ENCODE measurements around the gene SCT.

Gene SCT

DNA sequence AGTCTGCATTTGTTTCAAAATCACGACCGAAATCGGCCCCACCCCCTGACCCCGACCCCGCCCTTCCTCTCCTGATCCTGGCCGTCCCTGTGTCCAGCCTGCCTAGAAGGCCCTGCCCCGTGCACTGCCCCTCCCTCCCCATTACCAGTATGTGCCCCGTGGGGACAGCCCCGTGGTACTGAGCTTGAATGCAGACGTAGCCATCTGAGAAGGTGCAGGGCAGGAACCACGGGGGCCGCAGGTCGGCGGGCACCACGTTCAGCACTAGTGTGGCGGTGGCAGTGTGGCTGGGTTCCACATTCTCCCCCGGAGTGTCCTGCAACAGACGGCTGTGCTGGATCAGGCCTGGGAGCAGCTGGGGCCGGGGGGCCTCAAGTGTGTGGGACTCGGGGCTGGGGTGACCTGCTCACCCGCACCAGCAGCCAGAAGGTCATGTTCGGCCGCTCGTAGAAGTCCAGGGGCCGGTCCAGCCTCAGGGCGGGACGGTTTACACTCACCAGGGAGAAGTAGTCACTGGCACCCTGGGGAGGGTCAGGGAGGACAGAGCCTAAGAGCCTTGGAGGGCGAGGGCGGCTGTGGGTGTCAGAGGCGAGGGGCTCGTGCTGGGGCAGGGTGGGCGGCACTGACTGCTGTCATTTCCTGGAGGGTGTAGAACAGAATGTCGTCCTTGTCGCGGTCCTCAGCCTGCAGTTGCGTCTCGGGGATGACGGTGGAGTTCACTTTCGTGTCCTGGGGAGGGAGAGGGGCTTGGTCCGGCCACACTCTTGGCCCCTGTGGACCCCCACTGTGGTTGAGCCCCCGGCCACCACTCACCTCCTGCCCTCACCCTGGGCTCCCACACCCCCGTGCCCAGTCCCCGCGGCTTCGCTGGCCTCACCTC lies 5.8 kb downstream of the SCT start:
- no peak for DNase-seq

GRCh38 chr11:620201-620600 lies 6.8 kb downstream of the SCT start:
- no peak for DNase-seq

DNA sequence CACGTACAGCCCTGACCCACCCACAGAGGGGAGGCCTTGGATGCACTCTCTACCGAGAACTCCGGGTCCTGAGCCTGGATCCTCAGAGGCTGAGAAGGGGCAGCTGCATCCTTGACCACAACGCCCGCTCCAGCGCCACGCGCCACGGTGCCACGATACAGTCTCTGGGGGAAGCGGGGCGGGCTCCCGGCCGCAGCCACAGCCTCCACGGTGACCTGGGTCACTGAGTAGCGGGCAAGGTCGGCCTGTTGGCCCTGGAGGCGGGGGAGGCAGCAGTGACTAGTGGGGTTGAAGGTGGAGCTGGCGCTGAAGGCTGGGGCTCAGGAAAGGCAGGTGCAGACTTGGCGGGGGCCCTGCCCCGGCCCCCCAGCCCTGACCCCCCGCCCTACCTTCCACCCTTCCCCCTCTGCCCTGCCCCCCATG lies 7.3 kb downstream of the SCT start:
- DNase-seq: no peak

GRCh38 chr11:618856-619627 lies 7.9 kb downstream of the SCT start:
- no peak for DNase-seq

DNA sequence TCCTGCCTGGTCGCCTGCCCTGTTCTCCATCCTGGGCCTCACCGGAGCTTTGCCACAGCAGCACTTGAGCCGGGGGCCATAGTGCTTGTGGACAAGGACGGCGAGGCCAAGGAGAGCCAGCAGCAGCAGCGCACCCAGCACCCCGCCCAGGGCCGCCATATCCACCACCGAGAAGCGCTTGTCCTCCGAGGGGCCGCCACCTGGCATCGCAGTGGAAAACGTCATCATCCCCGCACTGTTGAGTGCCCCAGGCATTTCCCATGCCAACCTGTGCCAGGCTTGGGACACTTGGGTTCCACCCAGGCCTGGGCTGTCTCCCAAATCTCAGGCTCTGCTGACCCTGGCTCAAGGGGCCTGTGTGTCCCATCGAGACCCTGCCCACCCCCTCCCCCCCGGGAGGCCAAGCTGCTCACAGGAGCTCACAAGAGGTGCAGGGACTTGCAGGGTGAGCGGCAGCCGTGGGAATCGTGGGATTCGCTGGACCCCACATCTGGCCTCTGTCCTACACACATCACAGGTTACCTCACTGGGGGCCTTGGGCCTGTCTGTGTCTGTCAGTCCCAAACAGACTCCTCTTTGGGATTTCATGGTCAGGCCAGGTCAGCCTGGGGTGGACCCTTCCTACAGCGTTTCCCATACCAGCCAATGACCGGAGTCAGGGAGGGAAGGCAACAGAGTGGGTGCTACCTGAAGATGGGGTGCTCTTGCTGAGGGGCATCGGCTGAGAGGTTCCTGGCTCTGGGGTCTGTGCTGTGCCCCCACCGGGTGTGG lies 8.9 kb downstream of the SCT start:
- no peak for DNase-seq

DNA sequence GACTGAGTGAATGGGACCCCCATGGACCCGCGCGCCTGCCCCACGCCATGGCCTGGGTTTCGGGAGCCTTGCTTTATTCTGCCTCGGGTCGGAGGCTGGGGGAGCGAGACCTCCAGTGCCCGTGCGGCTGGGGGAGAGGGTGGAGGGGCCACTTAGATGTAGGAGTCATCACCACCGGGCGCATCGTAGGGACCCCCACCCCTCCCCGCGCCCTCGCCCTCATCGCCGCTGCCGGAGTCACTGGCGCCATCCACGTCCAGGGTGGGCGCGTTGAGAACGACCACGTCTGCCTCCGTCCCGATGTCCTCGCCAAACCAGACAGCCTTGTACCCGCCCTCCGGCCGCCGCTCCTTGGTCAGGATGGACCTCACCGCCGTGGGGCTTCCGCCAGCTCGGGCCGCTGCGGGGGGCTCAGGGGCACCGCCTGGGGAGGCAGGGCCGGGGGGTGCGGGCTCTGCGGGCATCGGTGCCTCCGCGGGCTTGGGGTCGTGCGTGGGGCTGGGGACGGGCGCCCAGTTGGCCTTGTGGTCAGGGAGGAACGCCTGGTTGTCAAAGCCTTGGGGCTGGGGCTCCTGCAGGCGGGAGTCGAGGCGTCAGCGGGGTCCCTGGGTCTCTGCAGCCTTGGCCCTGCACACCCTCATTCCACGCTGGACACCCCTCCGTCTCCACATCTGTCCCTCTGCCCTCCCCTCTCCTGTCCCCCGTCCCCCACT lies 9.6 kb downstream of the SCT start:
- DNase-seq: no peak

GRCh38 chr11:616320-617198 lies 10.4 kb downstream of the SCT start:
- no peak for DNase-seq

DNA sequence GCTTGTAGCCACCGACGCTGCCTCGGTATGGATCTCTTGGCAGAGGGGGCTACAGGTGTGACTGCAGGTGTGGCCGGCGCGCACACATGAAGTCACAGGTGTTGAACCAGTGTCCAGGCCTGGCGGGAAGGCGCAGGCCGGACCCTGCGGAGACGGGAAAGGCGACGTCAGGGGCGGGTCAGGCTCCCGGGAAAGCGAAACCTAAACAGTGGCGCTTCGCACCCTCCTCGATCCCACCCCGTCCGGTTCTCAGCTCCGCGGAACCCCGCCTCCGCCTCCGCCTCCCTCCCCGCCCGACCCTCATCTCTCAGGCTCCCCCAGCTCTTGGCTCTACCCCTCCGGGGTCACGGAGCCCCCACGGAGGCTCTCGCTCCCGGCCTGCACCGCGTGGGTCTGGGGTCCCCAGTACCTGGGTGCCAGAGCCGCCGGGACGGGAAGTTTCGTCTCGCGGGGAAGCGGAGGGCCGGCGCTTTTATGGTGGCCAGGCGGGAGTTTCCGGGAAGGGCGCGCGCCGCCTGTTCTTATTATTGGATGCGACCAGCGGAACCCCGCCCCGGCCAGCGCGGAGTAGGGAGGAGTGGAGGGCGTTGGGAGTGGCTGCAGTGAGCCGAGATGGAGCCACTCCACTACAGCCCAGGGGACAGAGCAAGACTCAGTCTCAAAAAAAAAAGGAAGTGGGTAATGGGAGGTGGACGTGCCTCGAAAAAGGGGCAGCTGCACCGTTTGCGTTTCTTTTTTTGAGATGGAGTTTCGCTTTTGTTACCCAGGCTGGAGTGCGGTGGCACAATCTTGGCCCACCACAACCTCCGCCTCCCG lies 11.3 kb downstream of the SCT start, which contains the start of gene IRF7:
Gene IRF7 (minus strand): TSS at position 447 of the 816 bp plus-strand sequence. CDS start 586 bp downstream, outside the sequence.
- peak; percentile 72 for DNase-seq

DNA sequence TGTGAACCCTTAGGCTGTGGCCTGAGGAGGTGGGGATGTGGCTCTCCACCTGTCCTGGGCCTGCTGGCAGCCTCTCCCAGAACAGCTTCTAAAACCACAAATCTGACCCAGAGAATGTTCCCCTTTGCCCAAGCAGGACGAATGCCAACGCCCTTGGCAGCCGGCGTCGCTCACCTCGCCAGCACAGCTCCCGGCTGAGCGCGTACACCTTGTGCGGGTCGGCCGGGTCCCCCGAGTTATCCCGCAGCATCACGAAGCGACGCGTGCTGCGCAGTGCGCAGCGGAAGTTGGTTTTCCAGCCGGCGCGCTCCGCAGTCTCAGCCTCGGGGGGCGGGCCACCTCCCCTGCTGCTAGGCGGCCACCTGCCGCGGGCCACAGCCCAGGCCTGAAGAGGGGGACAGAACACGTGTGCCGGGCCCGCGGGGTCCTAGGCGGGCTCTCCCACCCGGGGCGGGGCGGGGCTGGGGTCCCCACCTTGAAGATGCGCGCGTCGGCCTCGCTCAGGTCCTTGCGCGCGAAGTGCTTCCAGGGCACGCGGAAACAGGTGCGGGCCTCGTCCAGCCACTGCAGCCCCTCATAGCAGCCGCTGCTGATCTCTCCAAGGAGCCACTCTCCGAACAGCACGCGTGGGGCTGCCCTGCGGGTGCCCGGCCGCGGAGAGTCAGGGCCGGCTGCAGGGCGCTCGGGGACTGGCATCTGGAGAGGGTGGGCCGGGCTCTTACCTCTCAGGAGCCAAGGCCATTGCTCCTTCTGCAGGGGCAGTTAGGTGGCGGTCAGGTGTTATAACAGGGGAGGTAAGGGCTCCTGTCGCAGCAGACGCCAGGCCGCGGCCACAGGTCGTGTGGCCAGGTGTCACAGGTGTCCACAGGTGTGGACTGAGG lies 12.1 kb downstream of the SCT start:
- DNase-seq: no peak

DNA sequence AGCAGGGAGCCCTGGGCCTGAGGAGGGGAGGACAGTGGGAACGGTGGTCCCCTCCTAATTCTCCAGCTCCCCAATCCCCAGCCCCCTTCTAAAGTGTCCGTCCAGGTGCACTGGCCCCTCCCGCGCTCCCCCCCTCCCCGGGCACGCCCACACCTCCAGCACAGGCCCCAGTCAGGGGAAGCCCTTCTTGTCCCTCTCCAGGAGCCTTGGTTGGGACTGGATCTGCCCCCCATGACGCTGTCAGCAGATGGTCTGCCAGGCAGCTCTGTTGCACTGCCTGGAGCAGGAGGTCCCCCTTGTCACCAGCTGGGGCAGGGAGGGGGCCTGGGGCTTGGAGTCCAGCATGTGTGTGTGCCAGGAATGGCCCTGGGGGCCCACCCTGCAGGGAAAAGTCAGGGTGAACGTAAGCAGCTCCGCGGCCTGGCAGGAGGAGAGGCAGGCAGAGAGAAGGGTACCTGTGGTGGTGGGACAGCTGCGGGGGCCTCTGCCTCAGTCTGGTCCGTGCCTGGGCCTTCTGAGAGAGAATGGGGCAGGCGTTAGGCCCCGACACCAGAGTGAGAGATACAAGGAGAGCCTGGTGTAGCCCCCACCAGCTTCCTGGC lies 12.9 kb downstream of the SCT start:
- no peak for DNase-seq

GRCh38 chr11:613369-613968 lies 13.5 kb downstream of the SCT start:
- DNase-seq: no peak

- no peak for DNase-seq
Measured at GRCh38 chr11:612961-613300, 14.1 kb downstream of the SCT start.

GRCh38 chr11:612201-612960 lies 14.6 kb downstream of the SCT start:
- peak; percentile 6 for DNase-seq

DNA sequence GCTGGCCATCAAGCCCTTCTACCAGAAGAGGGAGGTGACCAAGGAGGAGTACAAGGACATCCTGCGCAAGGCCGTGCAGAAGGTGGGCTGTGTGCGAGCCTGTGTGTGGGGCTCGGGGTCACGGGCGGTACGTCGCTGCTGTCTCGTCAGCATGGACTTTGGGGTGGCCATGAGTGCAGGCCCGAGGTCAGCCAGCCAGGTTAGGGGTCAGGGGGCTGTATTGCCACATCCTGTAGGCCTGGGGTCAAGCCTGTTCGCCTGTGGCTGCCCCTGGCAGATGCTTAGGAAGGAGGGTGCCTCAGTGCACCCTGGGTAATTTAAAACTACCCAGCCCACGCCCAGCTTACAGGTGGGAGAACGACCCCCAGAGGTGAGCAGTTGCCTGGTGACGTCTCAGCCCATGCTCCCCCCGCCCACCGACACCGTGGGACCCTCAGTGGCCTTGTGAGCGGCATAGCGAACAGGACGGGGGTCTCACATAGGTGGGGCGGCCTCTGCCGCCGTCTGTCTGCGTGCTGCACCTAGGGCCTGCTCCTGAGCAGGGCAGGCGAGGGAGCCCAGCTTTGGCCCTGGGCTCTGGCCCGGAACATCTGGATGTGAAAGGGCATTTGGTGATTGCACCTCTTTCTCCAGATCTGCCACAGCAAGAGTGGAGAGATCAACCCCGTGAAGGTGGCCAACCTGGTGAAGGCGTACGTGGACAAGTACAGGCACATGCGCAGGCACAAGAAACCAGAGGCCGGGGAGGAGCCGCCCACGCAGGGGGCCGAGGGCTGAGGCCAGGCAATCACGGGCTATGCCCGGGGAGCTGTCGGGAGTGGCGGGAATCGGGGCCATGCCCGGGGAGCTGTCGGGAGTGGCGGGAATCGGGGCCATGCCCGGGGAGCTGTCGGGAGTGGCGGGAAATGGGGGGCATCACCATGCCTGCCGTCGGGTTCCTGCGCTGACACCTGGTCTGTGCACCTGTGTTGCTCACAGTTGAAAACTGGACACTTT lies 15.7 kb downstream of the SCT start:
- DNase-seq: no peak

DNA sequence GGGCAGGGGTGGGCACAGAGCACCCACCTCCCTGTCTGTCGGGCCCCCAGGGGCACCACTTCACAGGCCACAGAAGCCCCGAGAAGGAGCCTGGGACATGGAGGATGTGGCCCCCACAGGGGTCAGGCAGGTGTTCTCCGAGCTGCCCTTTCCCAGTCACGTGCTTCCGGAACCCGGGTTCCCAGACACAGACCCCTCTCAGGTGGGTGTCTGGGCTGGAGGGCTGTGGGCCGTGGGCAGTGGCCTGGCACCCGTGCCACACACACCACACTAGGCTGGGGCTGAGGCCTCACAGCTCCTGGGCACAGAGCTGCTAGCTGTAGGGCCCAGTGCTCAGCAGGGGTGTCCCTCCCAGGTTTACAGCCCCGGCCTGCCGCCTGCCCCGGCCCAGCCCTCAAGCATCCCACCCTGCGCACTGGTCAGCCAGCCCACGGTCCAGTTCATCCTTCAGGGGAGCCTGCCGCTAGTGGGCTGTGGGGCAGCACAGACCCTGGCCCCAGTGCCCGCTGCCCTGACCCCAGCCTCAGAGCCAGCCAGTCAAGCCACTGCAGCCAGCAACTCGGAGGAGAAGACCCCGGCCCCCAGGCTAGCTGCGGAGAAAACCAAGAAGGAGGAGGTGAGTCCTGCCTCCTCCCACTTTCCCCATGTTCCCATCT lies 16.7 kb downstream of the SCT start:
- DNase-seq: no peak

GRCh38 chr11:609341-609811 lies 17.6 kb downstream of the SCT start:
- no peak for DNase-seq
